ENCODE results near the gene PRKAG2.

The PRKAG2 gene

GRCh38 chr7:151900986-151901621, 24.2 kb upstream of the PRKAG2 start:
- DNase-seq (ENCODE audit: low read depth, low spot score) = peak; percentile 83

GRCh38 chr7:151900591-151900985, 23.7 kb upstream of the PRKAG2 start:
- DNase-seq (ENCODE audit: low read depth, low spot score) = no peak

GRCh38 chr7:151899513-151900360, 22.8 kb upstream of the PRKAG2 start:
- DNase-seq (ENCODE audit: low read depth, low spot score) = no peak

GRCh38 chr7:151897951-151898686, 21.2 kb upstream of the PRKAG2 start:
- DNase-seq (ENCODE audit: low read depth, low spot score) = no peak

- DNase-seq (ENCODE audit: low read depth, low spot score) = peak; percentile 18
Observed at GRCh38 chr7:151897161-151897731, 20.3 kb upstream of the PRKAG2 start.

GRCh38 chr7:151896486-151896885, 19.6 kb upstream of the PRKAG2 start:
- DNase-seq (ENCODE audit: low read depth, low spot score) = no peak

- DNase-seq (ENCODE audit: low read depth, low spot score) = no peak
Observed at GRCh38 chr7:151896086-151896485, 19.2 kb upstream of the PRKAG2 start.

GRCh38 chr7:151895631-151896031, 18.7 kb upstream of the PRKAG2 start:
- DNase-seq (ENCODE audit: low read depth, low spot score) = no peak

GRCh38 chr7:151895008-151895630, 18.2 kb upstream of the PRKAG2 start:
- DNase-seq (ENCODE audit: low read depth, low spot score) = no peak

- DNase-seq (ENCODE audit: low read depth, low spot score) = no peak
Observed at GRCh38 chr7:151894111-151895007, 17.4 kb upstream of the PRKAG2 start.

GRCh38 chr7:151893405-151893923, 16.5 kb upstream of the PRKAG2 start:
- DNase-seq (ENCODE audit: low read depth, low spot score) = no peak

GRCh38 chr7:151891753-151892152, 14.8 kb upstream of the PRKAG2 start:
- DNase-seq (ENCODE audit: low read depth, low spot score) = no peak

- no peak for DNase-seq (ENCODE audit: low read depth, low spot score)
Observed at GRCh38 chr7:151891182-151891581, 14.3 kb upstream of the PRKAG2 start.

GRCh38 chr7:151890355-151891004, 13.6 kb upstream of the PRKAG2 start:
- no peak for DNase-seq (ENCODE audit: low read depth, low spot score)

GRCh38 chr7:151889406-151890354, 12.8 kb upstream of the PRKAG2 start:
- DNase-seq (ENCODE audit: low read depth, low spot score) = no peak

- no peak for DNase-seq (ENCODE audit: low read depth, low spot score)
Observed at GRCh38 chr7:151888079-151889067, 11.5 kb upstream of the PRKAG2 start.

GRCh38 chr7:151886783-151887182, 9.9 kb upstream of the PRKAG2 start:
- DNase-seq (ENCODE audit: low read depth, low spot score) = no peak

GRCh38 chr7:151885202-151885580, 8.3 kb upstream of the PRKAG2 start:
- no peak for DNase-seq (ENCODE audit: low read depth, low spot score)
